Neural cell (in vitro differentiated cells): ENCODE data around the gene SKAP1. TPM values are rescaled to one million over a fixed set of nuclear protein-coding genes. Genes with fewer than 3 reads are reported as not detected.

Source experiments
- H2AFZ ChIP-seq: fragments of 200-600, 300-800 bp; sonication (generic), shearing (Covaris generic); 2 replicates; pipeline ENCODE4 v1.6.0; 2014; ENCODE audit warnings: low read depth, mild to moderate bottlenecking, antibody characterized with exemption, low read length, moderate library complexity
- H3F3A ChIP-seq: fragments of 200-600 bp; shearing (Covaris generic); 2 replicates; pipeline ENCODE4 v1.6.1; 2016; ENCODE audit warnings: mild to moderate bottlenecking, moderate library complexity, mixed read lengths, antibody characterized with exemption, low read length; ENCODE audit not compliant: insufficient read depth, poor library complexity, severe bottlenecking
- H3K27ac ChIP-seq: fragments of 200-600, 300-800 bp; sonication (generic), shearing (Covaris generic); 2 replicates; pipeline ENCODE4 v1.5.1; 2014; ENCODE audit warnings: mild to moderate bottlenecking, low read length, moderate library complexity
- H3K27me3 ChIP-seq: fragments of 300-800, 200-600 bp; sonication (generic), shearing (Covaris generic); 2 replicates; pipeline ENCODE4 v1.6.0; 2014; ENCODE audit warnings: mild to moderate bottlenecking, low read depth, low read length, moderate library complexity; ENCODE audit not compliant: insufficient read depth
- H3K36me3 ChIP-seq: fragments of 300-800, 200-600 bp; sonication (generic), shearing (Covaris generic); 2 replicates; pipeline ENCODE4 v1.5.1; 2014; ENCODE audit warnings: mild to moderate bottlenecking, antibody characterized with exemption, low read length, moderate library complexity; ENCODE audit not compliant: insufficient read depth
- H3K4me2 ChIP-seq: fragments of 300-800, 200-600 bp; sonication (generic), shearing (Covaris generic); 2 replicates; pipeline ENCODE4 v1.6.0; 2014; ENCODE audit warnings: mild to moderate bottlenecking, low read length
- H3K4me3 ChIP-seq: fragments of 300-800, 200-600 bp; sonication (generic), shearing (Covaris generic); 2 replicates; pipeline ENCODE4 v1.5.1; 2014; ENCODE audit warnings: mild to moderate bottlenecking, low read length, moderate library complexity
- H3K79me2 ChIP-seq: fragments of 200-600 bp; shearing (Covaris generic); replicated peaks from 2 replicates; pipeline ENCODE4 v1.6.0; 2014; ENCODE audit warnings: mild to moderate bottlenecking, low read length, moderate library complexity; ENCODE audit not compliant: insufficient read depth
- H3K9ac ChIP-seq: fragments of 300-800, 200-600 bp; sonication (generic), shearing (Covaris generic); 2 replicates; pipeline ENCODE4 v1.6.1; 2016; ENCODE audit warnings: mild to moderate bottlenecking, low read length, mixed read lengths
- H3K9me2 ChIP-seq: fragments of 200-600 bp; shearing (Covaris generic); 2 replicates; pipeline ENCODE4 v1.6.1; 2016; ENCODE audit warnings: mild to moderate bottlenecking, low read length, mixed read lengths; ENCODE audit not compliant: insufficient read depth
- H3K9me3 ChIP-seq: fragments of 200-600, 300-800 bp; sonication (generic), shearing (Covaris generic); 2 replicates; pipeline ENCODE4 v1.6.1; 2016; ENCODE audit warnings: mild to moderate bottlenecking, mixed run types, low read length, moderate library complexity, mixed read lengths
- H4K20me1 ChIP-seq: fragments of 200-600 bp; shearing (Covaris generic); 2 replicates; pipeline ENCODE4 v1.6.1; 2016; ENCODE audit warnings: mild to moderate bottlenecking, mixed run types; ENCODE audit not compliant: insufficient read depth
- CTCF ChIP-seq: fragments of 450-650 bp; IDR thresholded peaks from 2 replicates; pipeline ENCODE4 v1.5.1; 2014; ENCODE audit warnings: antibody characterized with exemption, mild to moderate bottlenecking, moderate library complexity; ENCODE audit not compliant: poor library complexity, severe bottlenecking
- EP300 ChIP-seq: fragments of 450-650 bp; conservative IDR thresholded peaks from 2 replicates; pipeline ENCODE4 v1.6.1; 2014; ENCODE audit warnings: antibody characterized with exemption, mild to moderate bottlenecking, moderate library complexity; ENCODE audit not compliant: poor library complexity, severe bottlenecking
- EZH2 ChIP-seq: fragments of 200-600, 300-800 bp; shearing (Covaris generic), sonication (generic); IDR thresholded peaks from 2 replicates; pipeline ENCODE4 v1.6.1; 2014; ENCODE audit warnings: antibody characterized with exemption, low read length, borderline replicate concordance, mild to moderate bottlenecking; ENCODE audit not compliant: insufficient read depth, poor library complexity, severe bottlenecking
- MXI1 ChIP-seq: fragments of 450-650 bp; conservative IDR thresholded peaks from 2 replicates; pipeline ENCODE4 v1.6.1; 2014; ENCODE audit warnings: antibody characterized with exemption, mild to moderate bottlenecking; ENCODE audit not compliant: poor library complexity, severe bottlenecking
- POLR2AphosphoS5 ChIP-seq: IDR thresholded peaks from 2 replicates; pipeline ENCODE4 v1.6.1; 2012
- RAD21 ChIP-seq: fragments of 450-650 bp; conservative IDR thresholded peaks from 2 replicates; pipeline ENCODE4 v1.6.1; 2014; ENCODE audit warnings: antibody characterized with exemption, mild to moderate bottlenecking, moderate library complexity
- REST ChIP-seq: IDR thresholded peaks from 2 replicates; pipeline ENCODE4 v1.6.1; 2012; ENCODE audit warnings: borderline replicate concordance
- SMC3 ChIP-seq: fragments of 450-650 bp; conservative IDR thresholded peaks from 2 replicates; pipeline ENCODE4 v1.6.1; 2014; ENCODE audit warnings: antibody characterized with exemption, mild to moderate bottlenecking, moderate library complexity; ENCODE audit not compliant: poor library complexity
- TAF1 ChIP-seq: IDR thresholded peaks from 2 replicates; pipeline ENCODE4 v1.6.1; 2012; ENCODE audit warnings: low read depth
- polyA plus RNA-seq: library from polyadenylated mRNA; depleted of rRNA; stranded (reverse); fragments of >200 nt; gene quantifications from 2 replicates; pipeline ENCODE4 v1.2.3, GENCODE V29; 2014

The SKAP1 gene
- polyA plus RNA-seq, 1 donor from 2014 or later, result 0.63 TPM

DNA sequence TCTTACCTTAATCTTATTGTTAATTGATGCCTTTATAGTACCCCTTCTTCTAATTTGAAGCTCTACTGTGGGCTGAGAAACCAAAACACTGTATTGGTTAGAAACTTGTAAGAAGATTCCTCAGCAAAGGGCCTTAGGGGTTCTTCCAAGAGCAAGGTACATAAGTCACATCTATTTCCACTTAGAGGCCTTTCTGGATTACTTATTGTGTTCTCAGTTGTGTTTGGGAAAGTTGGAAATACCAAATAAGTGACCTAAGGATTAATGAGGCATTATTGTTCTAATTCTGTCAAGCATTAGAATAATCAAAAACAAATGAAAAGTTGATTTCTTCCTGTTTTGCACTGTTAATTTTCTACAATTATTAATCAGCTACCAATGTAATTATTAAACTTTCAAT is 85.8 kb downstream of the SKAP1 start:
- Histone ChIP-seq H3K9ac (no peak overlapping the region), H4K20me1 (no peaks in the 10 kb centered on the region), H3K4me3 (no peak overlapping the region), H3K4me2 (no peak overlapping the region), H3F3A (no peaks in the 10 kb centered on the region), H3K36me3 (no peaks in the 10 kb centered on the region), H2AFZ (no peak overlapping the region), H3K9me2 (no peaks in the 10 kb centered on the region), H3K79me2 (no peaks in the 10 kb centered on the region), H3K9me3 (no peaks in the 10 kb centered on the region), H3K27me3 (peaks cover 5% of the 10 kb centered on the region), H3K27ac (no peak overlapping the region)
- TF ChIP-seq SMC3, result no peak
- TF ChIP-seq TAF1, result no peak
- no peak for TF ChIP-seq REST
- no peak for TF ChIP-seq POLR2AphosphoS5
- no peak for TF ChIP-seq EZH2
- no peak for TF ChIP-seq CTCF
- no peak for TF ChIP-seq EP300
- TF ChIP-seq MXI1, result no peak
- TF ChIP-seq RAD21, result no peak

- H3K27me3 ChIP-seq, result peaks cover 23% of the 10 kb centered on the region
- no peak for TF ChIP-seq EP300
- no peak for TF ChIP-seq REST
- TF ChIP-seq MXI1, result no peak
- TF ChIP-seq POLR2AphosphoS5, result no peak
- TF ChIP-seq EZH2, result no peak
- no peak for TF ChIP-seq SMC3
- TF ChIP-seq TAF1, result no peak
- no peak for TF ChIP-seq RAD21
- TF ChIP-seq CTCF, result no peak
Measured at GRCh38 chr17:48340916-48341315, 89.1 kb downstream of the SKAP1 start.

More at GRCh38 chr17:48340916-48341315, 89.1 kb downstream of the SKAP1 start:
- H3K9ac ChIP-seq, result no peak overlapping the region
- H2AFZ ChIP-seq, result no peak overlapping the region
- no peak overlapping the region for H3K4me3 ChIP-seq
- H3K9me2 ChIP-seq, result no peaks in the 10 kb centered on the region
- H3K36me3 ChIP-seq, result no peaks in the 10 kb centered on the region
- no peak overlapping the region for H3K4me2 ChIP-seq
- H3K79me2 ChIP-seq, result no peaks in the 10 kb centered on the region
- H3F3A ChIP-seq, result no peaks in the 10 kb centered on the region
- H3K9me3 ChIP-seq, result no peaks in the 10 kb centered on the region
- H4K20me1 ChIP-seq, result no peaks in the 10 kb centered on the region
- H3K27ac ChIP-seq, result no peak overlapping the region
